Measurements from ENCODE around the gene USP14.

Gene USP14

GRCh38 chr18:228586-228985, 70.2 kb downstream of the USP14 start:
- DNase-seq, result no peak

GRCh38 chr18:231563-231962, 73.2 kb downstream of the USP14 start:
- DNase-seq, result no peak

GRCh38 chr18:240175-240574, 81.8 kb downstream of the USP14 start:
- DNase-seq, result no peak

- DNase-seq, result no peak
Measured at GRCh38 chr18:245282-245847, 87.0 kb downstream of the USP14 start.

GRCh38 chr18:248053-248452, 89.7 kb downstream of the USP14 start:
- DNase-seq, result no peak

GRCh38 chr18:250685-251084, 92.3 kb downstream of the USP14 start:
- no peak for DNase-seq

GRCh38 chr18:251572-251971, 93.2 kb downstream of the USP14 start:
- DNase-seq, result no peak

- no peak for DNase-seq
Measured at GRCh38 chr18:253121-253520, 94.8 kb downstream of the USP14 start.

- DNase-seq, result no peak
Measured at GRCh38 chr18:255171-255570, 96.8 kb downstream of the USP14 start.

- no peak for DNase-seq
Measured at GRCh38 chr18:260547-260946, 102.2 kb downstream of the USP14 start.

- no peak for DNase-seq
Measured at GRCh38 chr18:261398-262073, 103.2 kb downstream of the USP14 start.

Data from T-helper 1 cell (primary cell).